ENCODE data around the gene AZIN2. TPM values are rescaled to one million over a fixed set of nuclear protein-coding genes. Genes with fewer than 3 reads are reported as not detected.
A peak's percentile ranks its signal among the peaks of the same experiment; 100 is the strongest.
"Not testable (repeated sequence)": the region's sequence is repeated elsewhere in the genome, so short reads cannot be mapped to it uniquely, and the experiment has no call there.

Gene AZIN2
- total RNA-seq, 1 donor from 2014 or later = 0.60 TPM

- DNase-seq (ENCODE audit: low read depth in 2 of 2) = no peak
Measured at GRCh38 chr1:33094486-33094885, 13.5 kb downstream of the AZIN2 start.

- peak; percentile 64 to 71 for DNase-seq (ENCODE audit: low read depth in 2 of 2)
Measured at GRCh38 chr1:33094971-33095604, 14.1 kb downstream of the AZIN2 start.

GRCh38 chr1:33096363-33097005, 15.5 kb downstream of the AZIN2 start:
- DNase-seq (ENCODE audit: low read depth in 2 of 2) = no peak

- no peak for DNase-seq (ENCODE audit: low read depth in 2 of 2)
Measured at GRCh38 chr1:33097137-33097611, 16.2 kb downstream of the AZIN2 start.

- no peak for DNase-seq (ENCODE audit: low read depth in 2 of 2)
Measured at GRCh38 chr1:33097762-33098161, 16.8 kb downstream of the AZIN2 start.

GRCh38 chr1:33098371-33098770, 17.4 kb downstream of the AZIN2 start:
- DNase-seq (ENCODE audit: low read depth in 2 of 2) = no peak

- peak in 1 of 2 donors; percentile 90 for DNase-seq (ENCODE audit: low read depth in 2 of 2)
Measured at GRCh38 chr1:33099290-33100118, 18.6 kb downstream of the AZIN2 start.

- not testable (repeated sequence) for DNase-seq (ENCODE audit: low read depth in 2 of 2)
Measured at GRCh38 chr1:33100119-33100415, 19.1 kb downstream of the AZIN2 start.

- DNase-seq (ENCODE audit: low read depth in 2 of 2) = no peak
Measured at GRCh38 chr1:33110477-33110876, 29.5 kb downstream of the AZIN2 start.

GRCh38 chr1:33111965-33112364, 31.0 kb downstream of the AZIN2 start:
- DNase-seq (ENCODE audit: low read depth in 2 of 2) = peak; percentile 51 to 70

- no peak for DNase-seq (ENCODE audit: low read depth in 2 of 2)
Measured at GRCh38 chr1:33117440-33118085, 36.6 kb downstream of the AZIN2 start.

GRCh38 chr1:33118274-33118673, 37.3 kb downstream of the AZIN2 start:
- DNase-seq (ENCODE audit: low read depth in 2 of 2) = no peak

- DNase-seq (ENCODE audit: low read depth in 2 of 2) = no peak
Measured at GRCh38 chr1:33119050-33119449, 38.1 kb downstream of the AZIN2 start.

- DNase-seq (ENCODE audit: low read depth in 2 of 2) = no peak
Measured at GRCh38 chr1:33119532-33120217, 38.7 kb downstream of the AZIN2 start.

GRCh38 chr1:33120436-33121231, 39.7 kb downstream of the AZIN2 start:
- DNase-seq (ENCODE audit: low read depth in 2 of 2) = no peak

GRCh38 chr1:33121728-33122127, 40.8 kb downstream of the AZIN2 start:
- DNase-seq (ENCODE audit: low read depth in 2 of 2) = no peak

- DNase-seq (ENCODE audit: low read depth in 2 of 2) = no peak
Measured at GRCh38 chr1:33122483-33123178, 41.7 kb downstream of the AZIN2 start.

- DNase-seq (ENCODE audit: low read depth in 2 of 2) = no peak
Measured at GRCh38 chr1:33123266-33123665, 42.3 kb downstream of the AZIN2 start.

GRCh38 chr1:33124647-33125046, 43.7 kb downstream of the AZIN2 start:
- DNase-seq (ENCODE audit: low read depth in 2 of 2) = not testable (repeated sequence)

- DNase-seq (ENCODE audit: low read depth in 2 of 2) = peak in 1 of 2 donors; percentile 5
Measured at GRCh38 chr1:33126411-33127000, 45.6 kb downstream of the AZIN2 start.

All from lung microvascular endothelial cell (primary cell).